ENCODE data around the gene XDH.

XDH gene

GRCh38 chr2:31349684-31350083 lies 64.9 kb downstream of the XDH start:
- Histone ChIP-seq H3K27ac (replicated peaks) (no peak overlapping the region), H3K4me3 (replicated peaks; ENCODE audit: insufficient read depth, low read length) (no peak overlapping the region), H3K27me3 (ENCODE audit: insufficient read depth, poor library complexity, severe bottlenecking) (no peaks in the 10 kb centered on the region)
- no peak for DNase-seq (ENCODE audit: low read depth in 1 of 2, low spot score in 1 of 2)
- TF ChIP-seq GABPA (IDR thresholded peaks at IDR 0.05; ENCODE audit: low read depth) (no peak), CTCF (IDR thresholded peaks at IDR 0.05; ENCODE audit: insufficient read depth, low read length) (no peak), REST (IDR thresholded peaks at IDR 0.05; ENCODE audit: insufficient replicate concordance, low read depth) (no peak), SPI1 (IDR thresholded peaks at IDR 0.05; ENCODE audit: borderline replicate concordance, low read depth) (no peak), POLR2AphosphoS5 (IDR thresholded peaks at IDR 0.05; ENCODE audit: low read depth) (no peak)

GRCh38 chr2:31349160-31349559 lies 65.4 kb downstream of the XDH start:
- no peak overlapping the region for H3K4me3 ChIP-seq (replicated peaks; ENCODE audit: insufficient read depth, low read length)
- no peak for DNase-seq (ENCODE audit: low read depth in 1 of 2, low spot score in 1 of 2)
- no peaks in the 10 kb centered on the region for H3K27me3 ChIP-seq (ENCODE audit: insufficient read depth, poor library complexity, severe bottlenecking)
- no peak overlapping the region for H3K27ac ChIP-seq (replicated peaks)
- no peak for TF ChIP-seq POLR2AphosphoS5 (IDR thresholded peaks at IDR 0.05; ENCODE audit: low read depth)
- no peak for TF ChIP-seq REST (IDR thresholded peaks at IDR 0.05; ENCODE audit: insufficient replicate concordance, low read depth)
- no peak for TF ChIP-seq SPI1 (IDR thresholded peaks at IDR 0.05; ENCODE audit: borderline replicate concordance, low read depth)
- no peak for TF ChIP-seq GABPA (IDR thresholded peaks at IDR 0.05; ENCODE audit: low read depth)
- TF ChIP-seq CTCF (IDR thresholded peaks at IDR 0.05; ENCODE audit: insufficient read depth, low read length) = no peak

- Histone ChIP-seq H3K27me3 (ENCODE audit: insufficient read depth, poor library complexity, severe bottlenecking) (no peaks in the 10 kb centered on the region), H3K27ac (replicated peaks) (no peak overlapping the region), H3K4me3 (replicated peaks; ENCODE audit: insufficient read depth, low read length) (no peak overlapping the region)
- TF ChIP-seq SPI1 (IDR thresholded peaks at IDR 0.05; ENCODE audit: borderline replicate concordance, low read depth) (no peak), REST (IDR thresholded peaks at IDR 0.05; ENCODE audit: insufficient replicate concordance, low read depth) (no peak), GABPA (IDR thresholded peaks at IDR 0.05; ENCODE audit: low read depth) (no peak), CTCF (IDR thresholded peaks at IDR 0.05; ENCODE audit: insufficient read depth, low read length) (no peak), POLR2AphosphoS5 (IDR thresholded peaks at IDR 0.05; ENCODE audit: low read depth) (no peak)
- no peak for DNase-seq (ENCODE audit: low read depth in 1 of 2, low spot score in 1 of 2)
Observed at GRCh38 chr2:31348618-31349017, 65.9 kb downstream of the XDH start.

Measured in HL-60 (cell line).